Esophagus muscularis mucosa (tissue), 3 donors: Measurements from ENCODE around the gene TNFSF18.

Experiments
- CTCF ChIP-seq, 3 experiments: fragments of 200-600 bp in 2 of 3; fragments of 450-650 bp in 1 of 3; sonication (generic) in 2 of 3; IDR thresholded peaks; one replicate each; pipeline ENCODE4 v1.5.1; 2017 to 2019; ENCODE audit warnings: antibody characterized with exemption in 3 of 3, mild to moderate bottlenecking in 2 of 3, moderate library complexity in 1 of 3
- POLR2A ChIP-seq: fragments of 450-650 bp; IDR thresholded peaks from one replicate; pipeline ENCODE4 v1.6.1; 2017; ENCODE audit warnings: antibody characterized with exemption, moderate library complexity, mild to moderate bottlenecking, low read depth

- TF ChIP-seq CTCF (IDR thresholded peaks at IDR 0.05) (no peak), POLR2A (no peak)
These were observed 38.6 kb downstream of the TNFSF18 start for GRCh38 chr1:173012126-173012525.
